Measurements from ENCODE around the gene PRLR. TPM values are rescaled to one million over a fixed set of nuclear protein-coding genes. Genes with fewer than 3 reads are reported as not detected.

Gene PRLR
- polyA plus RNA-seq, 1 donor from 2014 or later, result 0.50 TPM

- Histone ChIP-seq H3K4me3 (ENCODE audit: low read length) (no peak overlapping the region), H3K9ac (ENCODE audit: low read length) (no peak overlapping the region), H3K79me2 (replicated peaks; ENCODE audit: insufficient read depth, low read length) (no peaks in the 10 kb centered on the region), H3K9me2 (ENCODE audit: insufficient read depth, low read length) (no peaks in the 10 kb centered on the region), H2AFZ (ENCODE audit: low read depth, low read length) (no peak overlapping the region), H3K36me3 (ENCODE audit: insufficient read depth, low read length) (no peaks in the 10 kb centered on the region), H4K20me1 (ENCODE audit: insufficient read depth) (no peaks in the 10 kb centered on the region), H3K27me3 (ENCODE audit: insufficient read depth, low read depth, low read length) (no peaks in the 10 kb centered on the region), H3K9me3 (ENCODE audit: low read length) (no peaks in the 10 kb centered on the region), H3F3A (ENCODE audit: insufficient read depth, low read length, poor library complexity, severe bottlenecking) (no peaks in the 10 kb centered on the region), H3K27ac (ENCODE audit: low read length) (no peak overlapping the region), H3K4me2 (ENCODE audit: low read length) (no peak overlapping the region)
- no peak for TF ChIP-seq RAD21 (conservative IDR thresholded peaks at IDR 0.05)
- TF ChIP-seq REST (IDR thresholded peaks at IDR 0.05; ENCODE audit: borderline replicate concordance), result no peak
- TF ChIP-seq SMC3 (conservative IDR thresholded peaks at IDR 0.05; ENCODE audit: poor library complexity), result no peak
- TF ChIP-seq EP300 (conservative IDR thresholded peaks at IDR 0.05; ENCODE audit: poor library complexity, severe bottlenecking), result no peak
- no peak for TF ChIP-seq EZH2 (IDR thresholded peaks at IDR 0.05; ENCODE audit: borderline replicate concordance, insufficient read depth, low read length, poor library complexity, severe bottlenecking)
- TF ChIP-seq CTCF (IDR thresholded peaks at IDR 0.05; ENCODE audit: poor library complexity, severe bottlenecking), result no peak
- no peak for TF ChIP-seq POLR2AphosphoS5 (IDR thresholded peaks at IDR 0.05)
- TF ChIP-seq TAF1 (IDR thresholded peaks at IDR 0.05; ENCODE audit: low read depth), result no peak
- no peak for TF ChIP-seq MXI1 (conservative IDR thresholded peaks at IDR 0.05; ENCODE audit: poor library complexity, severe bottlenecking)
These were observed 16.7 kb downstream of the PRLR start for GRCh38 chr5:35213608-35214007.

GRCh38 chr5:35212122-35212982, 17.9 kb downstream of the PRLR start:
- no peaks in the 10 kb centered on the region for H3F3A ChIP-seq (ENCODE audit: insufficient read depth, low read length, poor library complexity, severe bottlenecking)
- H3K4me3 ChIP-seq (ENCODE audit: low read length), result no peak overlapping the region
- no peaks in the 10 kb centered on the region for H4K20me1 ChIP-seq (ENCODE audit: insufficient read depth)
- H3K4me2 ChIP-seq (ENCODE audit: low read length), result no peak overlapping the region
- H3K79me2 ChIP-seq (replicated peaks; ENCODE audit: insufficient read depth, low read length), result no peaks in the 10 kb centered on the region
- H3K9me2 ChIP-seq (ENCODE audit: insufficient read depth, low read length), result no peaks in the 10 kb centered on the region
- H3K27ac ChIP-seq (ENCODE audit: low read length), result no peak overlapping the region
- no peaks in the 10 kb centered on the region for H3K9me3 ChIP-seq (ENCODE audit: low read length)
- no peak overlapping the region for H2AFZ ChIP-seq (ENCODE audit: low read depth, low read length)
- no peak overlapping the region for H3K9ac ChIP-seq (ENCODE audit: low read length)
- H3K27me3 ChIP-seq (ENCODE audit: insufficient read depth, low read depth, low read length), result no peaks in the 10 kb centered on the region
- H3K36me3 ChIP-seq (ENCODE audit: insufficient read depth, low read length), result no peaks in the 10 kb centered on the region
- TF ChIP-seq EZH2 (IDR thresholded peaks at IDR 0.05; ENCODE audit: borderline replicate concordance, insufficient read depth, low read length, poor library complexity, severe bottlenecking), result no peak

All from neural cell (in vitro differentiated cells).